Kidney (tissue), 14 donors: Measurements from ENCODE around the gene USP5. TPM values are rescaled to one million over a fixed set of nuclear protein-coding genes. Genes with fewer than 3 reads are reported as not detected.

ENCODE experiments used
- DNase-seq, 5 donors: peaks; one replicate each; pipeline ENCODE4 v3.0.0-alpha.2; 2013 to 2020
- FAIRE-seq: peaks from 2 replicates; lab custom pipeline; 2012; peaks lifted over from hg19 to GRCh38; lab: Jason Lieb, UNC
- H3K27ac ChIP-seq, 2 donors: one replicate each; pipeline ENCODE4 v1.7.0; 2013; ENCODE audit warnings: low read depth in 2 of 2, low read length in 2 of 2, inconsistent platforms in 1 of 2
- H3K27me3 ChIP-seq: one replicate; pipeline ENCODE4 v1.7.1; 2013; ENCODE audit warnings: low read length, inconsistent platforms; ENCODE audit not compliant: control insufficient read depth, insufficient read depth
- H3K36me3 ChIP-seq, 3 donors: one replicate each; pipeline versions ENCODE4 v1.7.0 to v1.7.1; 2013; ENCODE audit warnings: low read length in 3 of 3, control low read depth in 1 of 3, inconsistent platforms in 1 of 3; ENCODE audit not compliant: insufficient read depth in 3 of 3, control insufficient read depth in 2 of 3
- H3K4me1 ChIP-seq, 3 donors: one replicate each; pipeline versions ENCODE4 v1.7.0 to v1.7.1; 2013; ENCODE audit warnings: low read length in 3 of 3, inconsistent platforms in 1 of 3, low read depth in 1 of 3; ENCODE audit not compliant: control insufficient read depth in 2 of 3, insufficient read depth in 2 of 3
- H3K4me3 ChIP-seq, 3 donors: one replicate each; pipeline versions ENCODE4 v1.7.0 to v1.8.1; 2013; ENCODE audit warnings: low read length in 3 of 3, control low read depth in 1 of 3, inconsistent platforms in 1 of 3
- H3K9ac ChIP-seq, 3 donors: one replicate each; pipeline versions ENCODE4 v1.7.0 to v1.7.1; 2013; ENCODE audit warnings: low read length in 3 of 3, control low read depth in 1 of 3, inconsistent platforms in 1 of 3
- H3K9me3 ChIP-seq, 3 donors: one replicate each; pipeline versions ENCODE4 v1.7.0 to v1.7.1; 2013; ENCODE audit warnings: low read length in 3 of 3, control low read depth in 1 of 3, inconsistent platforms in 1 of 3; ENCODE audit not compliant: control insufficient read depth in 2 of 3, insufficient read depth in 1 of 3
- intact Hi-C: fragments of 100-400 bp; cut with DNase I; formaldehyde crosslinking; loops from one replicate; pipeline ENCODE4 v1.11.1; 2022
- polyA plus RNA-seq: library from polyadenylated mRNA; stranded (reverse); fragments of 350-450 nt; fragmentation: Illumina TruSeq; extraction: RNeasy Lipid Tissue Mini Kit (QIAGEN cat#74804); gene quantifications from one replicate; pipeline ENCODE4 v1.2.3, GENCODE V29; 2014; ENCODE audit warnings: low read depth, low replicate concordance; ENCODE audit not compliant: insufficient read depth
- total RNA-seq: library from RNA; stranded (reverse); fragmentation: NEBNext Ultra II Directional; extraction: Animal tissue kit (Norgen Biotek cat#: 25700); gene quantifications from one replicate; pipeline ENCODE4 v1.2.1, GENCODE V29; 2021
- TF ChIP-seq, protein P1 (sequence below): IDR thresholded peaks from 3 replicates; pipeline ENCODE4 v1.5.1; 2012; ENCODE audit warnings: mild to moderate bottlenecking, moderate library complexity, borderline replicate concordance; ENCODE audit not compliant: insufficient read depth; ENCODE audit errors: extremely low read depth
- donor health status: control.
- donor health status: control.
- donor health status: control.
- donor health status: control.
- donor health status: control.
- donor health status: DM: yes; HTN: yes; CAD: no.
- donor health status: Normal renal cell carcinoma (clear cell type).

Gene USP5
- total and polyA plus RNA-seq, 2 donors from 2014 or later, result 52.3 to 75.5 TPM

DNA sequence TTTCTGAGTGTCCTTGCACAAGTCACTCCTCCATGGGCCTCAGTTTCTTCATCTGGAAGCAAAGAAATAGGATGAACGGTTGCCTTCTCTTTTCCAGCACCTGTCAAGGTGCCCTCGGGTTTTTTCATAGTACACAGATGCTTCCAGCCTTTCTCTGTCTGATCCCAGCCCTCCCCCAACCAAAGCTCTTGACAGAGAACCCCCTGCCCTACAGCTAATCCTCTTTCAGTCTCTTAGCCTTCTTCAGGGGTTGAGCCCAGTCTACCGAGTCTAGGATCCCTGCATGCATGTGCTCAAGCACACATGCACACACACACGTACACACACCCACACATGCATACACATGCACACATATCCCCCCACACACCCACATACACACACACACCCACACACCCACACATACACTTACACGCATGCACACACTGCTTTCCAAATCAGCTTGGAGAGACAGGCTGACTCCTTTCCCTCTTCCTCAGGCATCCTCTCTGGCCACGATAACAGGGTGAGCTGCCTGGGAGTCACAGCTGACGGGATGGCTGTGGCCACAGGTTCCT is 5.6 kb upstream of the USP5 start:
- no peak for DNase-seq
- H3K9ac ChIP-seq, result no peak overlapping the region
- peaks cover 0 to 5% (median 0%) of the 10 kb centered on the region in 3 donors for H3K4me1 ChIP-seq
- no peaks in the 10 kb centered on the region for H3K9me3 ChIP-seq
- no peaks in the 10 kb centered on the region for H3K27me3 ChIP-seq
- FAIRE-seq, result no peak
- intact Hi-C loops, result no loop called here
- H3K27ac ChIP-seq, result no peak overlapping the region
- H3K4me3 ChIP-seq, result no peak overlapping the region
- TF ChIP-seq, protein P1, sequence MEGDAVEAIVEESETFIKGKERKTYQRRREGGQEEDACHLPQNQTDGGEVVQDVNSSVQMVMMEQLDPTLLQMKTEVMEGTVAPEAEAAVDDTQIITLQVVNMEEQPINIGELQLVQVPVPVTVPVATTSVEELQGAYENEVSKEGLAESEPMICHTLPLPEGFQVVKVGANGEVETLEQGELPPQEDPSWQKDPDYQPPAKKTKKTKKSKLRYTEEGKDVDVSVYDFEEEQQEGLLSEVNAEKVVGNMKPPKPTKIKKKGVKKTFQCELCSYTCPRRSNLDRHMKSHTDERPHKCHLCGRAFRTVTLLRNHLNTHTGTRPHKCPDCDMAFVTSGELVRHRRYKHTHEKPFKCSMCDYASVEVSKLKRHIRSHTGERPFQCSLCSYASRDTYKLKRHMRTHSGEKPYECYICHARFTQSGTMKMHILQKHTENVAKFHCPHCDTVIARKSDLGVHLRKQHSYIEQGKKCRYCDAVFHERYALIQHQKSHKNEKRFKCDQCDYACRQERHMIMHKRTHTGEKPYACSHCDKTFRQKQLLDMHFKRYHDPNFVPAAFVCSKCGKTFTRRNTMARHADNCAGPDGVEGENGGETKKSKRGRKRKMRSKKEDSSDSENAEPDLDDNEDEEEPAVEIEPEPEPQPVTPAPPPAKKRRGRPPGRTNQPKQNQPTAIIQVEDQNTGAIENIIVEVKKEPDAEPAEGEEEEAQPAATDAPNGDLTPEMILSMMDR, result no peak
- peaks cover 0 to 4% (median 2%) of the 10 kb centered on the region in 3 donors for H3K36me3 ChIP-seq

DNA sequence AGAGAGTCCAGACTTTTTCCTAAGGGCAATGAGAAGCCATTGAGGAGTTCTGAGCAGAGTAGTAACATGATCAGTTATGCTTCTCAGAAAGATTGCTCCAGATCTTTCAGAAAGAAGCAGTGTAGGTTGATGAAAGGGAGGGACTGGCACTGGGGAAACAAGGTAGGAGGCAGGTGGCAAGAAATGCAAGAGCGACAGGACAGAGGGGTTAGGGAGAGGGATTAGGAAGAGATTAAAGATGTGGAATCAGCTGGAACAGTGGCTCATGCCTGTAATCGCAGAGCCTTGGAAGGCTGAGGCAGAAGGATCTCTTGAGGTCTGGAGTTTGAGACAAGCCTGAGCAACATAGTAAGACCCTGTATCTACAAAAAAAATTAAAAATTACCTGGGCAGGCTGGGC is 4.3 kb upstream of the USP5 start:
- TF ChIP-seq, protein P1, result no peak
- DNase-seq (no peak), FAIRE-seq (no peak)
- Histone ChIP-seq H3K27me3 (no peaks in the 10 kb centered on the region), H3K27ac (no peak overlapping the region), H3K4me3 (no peak overlapping the region), H3K9ac (no peak overlapping the region), H3K9me3 (no peaks in the 10 kb centered on the region), H3K4me1 (peaks cover 0 to 6% (median 0%) of the 10 kb centered on the region in 3 donors), H3K36me3 (peaks cover 0 to 2% (median 0%) of the 10 kb centered on the region in 3 donors)
- intact Hi-C loops, result no loop called here

DNA sequence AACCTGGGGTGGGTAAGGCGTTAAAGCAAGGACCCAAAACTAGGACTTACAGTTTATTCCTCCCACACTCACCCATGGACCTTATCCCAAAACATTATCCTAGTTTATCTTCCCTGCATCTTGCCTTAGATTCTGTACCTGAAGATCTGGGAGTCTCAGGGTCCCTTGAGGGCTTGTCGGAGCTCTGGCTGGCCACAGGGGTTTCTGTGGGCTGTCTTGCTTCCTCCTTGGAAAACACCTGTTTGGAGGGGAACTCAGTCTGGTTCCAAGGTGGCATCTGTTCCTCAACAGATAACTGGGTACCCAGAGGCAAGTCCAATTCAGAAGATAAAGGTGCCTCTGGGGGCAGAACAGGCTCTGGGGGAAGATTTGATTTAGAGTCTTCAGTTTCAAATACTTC is 2.5 kb upstream of the USP5 start:
- peaks cover 0 to 2% (median 0%) of the 10 kb centered on the region in 3 donors for H3K36me3 ChIP-seq
- H3K4me3 ChIP-seq, result no peak overlapping the region
- H3K27ac ChIP-seq, result no peak overlapping the region
- FAIRE-seq (no peak), DNase-seq (peak in 1 of 5 donors; percentile 26)
- H3K9ac ChIP-seq, result no peak overlapping the region
- no peaks in the 10 kb centered on the region for H3K27me3 ChIP-seq
- peaks cover 0 to 11% (median 6%) of the 10 kb centered on the region in 3 donors for H3K4me1 ChIP-seq
- TF ChIP-seq, protein P1, result no peak
- intact Hi-C loops, result no loop called here
- no peaks in the 10 kb centered on the region for H3K9me3 ChIP-seq
